ENCODE measurements around the gene LRRC8D. TPM values are rescaled to one million over a fixed set of nuclear protein-coding genes. Genes with fewer than 3 reads are reported as not detected.

Gene LRRC8D
- 10 to 100 TPM; 48.5 to 53.9 TPM for total RNA-seq

GRCh38 chr1:89820422-89821321 lies at the start of gene LRRC8D:
Gene LRRC8D, plus strand, starts transcription at chr1:89821032. Its CDS starts 112,037 bp downstream, at chr1:89933069.

Other genes starting within 250 kb of the LRRC8D start
- gene LRRC8C, start 187.9 kb upstream of the LRRC8D start, total RNA-seq: 10 to 100 TPM in 1 of 2 donors, 1 to 10 TPM in 1; 4.3 to 11.0 TPM
- gene ZNF326, start 174.1 kb downstream of the LRRC8D start, total RNA-seq: 10 to 100 TPM; 14.3 to 15.1 TPM